Measurements from ENCODE around the gene LGALS3. TPM values are rescaled to one million over a fixed set of nuclear protein-coding genes. Genes with fewer than 3 reads are reported as not detected.

LGALS3 gene
- total and polyA plus RNA-seq, 2 experiments from 2014 or later: 461 to 766 TPM

GRCh38 chr14:55188686-55189295 lies 59.7 kb downstream of the LGALS3 start:
- no peaks in the 10 kb centered on the region for H3K9me3 ChIP-seq (ENCODE audit: low read depth)
- H3K4me2 ChIP-seq: no peak overlapping the region
- WGBS (ENCODE audit: low lambda C conversion rate, missing lambda C conversion rate): 92% methylated on average over 4 of the region's 4 CpGs
- TF ChIP-seq CTCF (IDR thresholded peaks at IDR 0.05; ENCODE audit: poor library complexity) (no peak), EZH2 (IDR thresholded peaks at IDR 0.05; ENCODE audit: borderline replicate concordance) (no peak), EZH2phosphoT487 (IDR thresholded peaks at IDR 0.05; ENCODE audit: low read depth, severe bottlenecking, unreplicated experiment) (no peak)
- H3K9me2 ChIP-seq (replicated peaks; ENCODE audit: insufficient read depth): no peaks in the 10 kb centered on the region
- no peak overlapping the region for H2AFZ ChIP-seq
- no peaks in the 10 kb centered on the region for H3K27me3 ChIP-seq
- no peak for DNase-seq (ENCODE audit: low spot score)
- no peaks in the 10 kb centered on the region for H3K4me1 ChIP-seq (ENCODE audit: insufficient read depth)
- H3K36me3 ChIP-seq (replicated peaks; ENCODE audit: insufficient read depth, low read depth): no peaks in the 10 kb centered on the region
- H3K4me3 ChIP-seq: no peak overlapping the region
- no peaks in the 10 kb centered on the region for H4K20me1 ChIP-seq (ENCODE audit: insufficient read depth, poor library complexity, severe bottlenecking)
- no peak overlapping the region for H3K27ac ChIP-seq
- H3K79me2 ChIP-seq: peaks cover 30% of the 10 kb centered on the region

GRCh38 chr14:55190906-55191202 lies 61.8 kb downstream of the LGALS3 start:
- no peaks in the 10 kb centered on the region for H3K4me1 ChIP-seq (ENCODE audit: insufficient read depth)
- DNase-seq (ENCODE audit: low spot score): no peak
- H3K36me3 ChIP-seq (replicated peaks; ENCODE audit: insufficient read depth, low read depth): no peaks in the 10 kb centered on the region
- no peak overlapping the region for H3K27ac ChIP-seq
- no peaks in the 10 kb centered on the region for H3K9me2 ChIP-seq (replicated peaks; ENCODE audit: insufficient read depth)
- no peaks in the 10 kb centered on the region for H4K20me1 ChIP-seq (ENCODE audit: insufficient read depth, poor library complexity, severe bottlenecking)
- H3K79me2 ChIP-seq: peaks cover 30% of the 10 kb centered on the region
- no peaks in the 10 kb centered on the region for H3K9me3 ChIP-seq (ENCODE audit: low read depth)
- H3K27me3 ChIP-seq: no peaks in the 10 kb centered on the region
- peak overlapping the region; percentile 24 for H2AFZ ChIP-seq
- peak overlapping the region; percentile 75 for H3K4me2 ChIP-seq
- TF ChIP-seq CTCF (IDR thresholded peaks at IDR 0.05; ENCODE audit: poor library complexity) (no peak), EZH2 (IDR thresholded peaks at IDR 0.05; ENCODE audit: borderline replicate concordance) (no peak), EZH2phosphoT487 (IDR thresholded peaks at IDR 0.05; ENCODE audit: low read depth, severe bottlenecking, unreplicated experiment) (no peak)
- WGBS (ENCODE audit: low lambda C conversion rate, missing lambda C conversion rate): 3% methylated on average over 8 of the region's 8 CpGs
- H3K4me3 ChIP-seq: peak overlapping the region; percentile 31

GRCh38 chr14:55191203-55192053 lies 62.4 kb downstream of the LGALS3 start, which contains the start of gene DLGAP5:
Gene DLGAP5, minus strand, starts transcription at chr14:55191585. Its CDS starts 2,406 bp downstream, at chr14:55189179.
- Histone ChIP-seq H3K4me3 (peak within 1 kb of the TSS; percentile 40), H3K36me3 (replicated peaks; ENCODE audit: insufficient read depth, low read depth) (no peaks in the 10 kb centered on the region), H2AFZ (peak within 1 kb of the TSS; percentile 72), H4K20me1 (ENCODE audit: insufficient read depth, poor library complexity, severe bottlenecking) (no peaks in the 10 kb centered on the region), H3K27ac (peak within 1 kb of the TSS; percentile 58), H3K27me3 (no peaks in the 10 kb centered on the region), H3K9me3 (ENCODE audit: low read depth) (no peaks in the 10 kb centered on the region), H3K9me2 (replicated peaks; ENCODE audit: insufficient read depth) (no peaks in the 10 kb centered on the region), H3K4me1 (ENCODE audit: insufficient read depth) (no peaks in the 10 kb centered on the region), H3K79me2 (peaks cover 30% of the 10 kb centered on the region), H3K4me2 (peak within 1 kb of the TSS; percentile 75)
- DNase-seq (ENCODE audit: low spot score): peak; percentile 96
- 1% methylated on average over 46 of the region's 46 CpGs for WGBS (ENCODE audit: low lambda C conversion rate, missing lambda C conversion rate)
- TF ChIP-seq CTCF (IDR thresholded peaks at IDR 0.05; ENCODE audit: poor library complexity): no peak
- TF ChIP-seq EZH2 (IDR thresholded peaks at IDR 0.05; ENCODE audit: borderline replicate concordance): no peak
- no peak for TF ChIP-seq EZH2phosphoT487 (IDR thresholded peaks at IDR 0.05; ENCODE audit: low read depth, severe bottlenecking, unreplicated experiment)
